Cardiac septum (tissue), 1 donor: ENCODE measurements around the gene TFAM. TPM values are rescaled to one million over a fixed set of nuclear protein-coding genes. Genes with fewer than 3 reads are reported as not detected.

Experiments used
- DNase-seq: peaks from one replicate; pipeline ENCODE4 v3.0.0-alpha.2; 2020; ENCODE audit warnings: low spot score
- intact Hi-C: fragments of 100-400 bp; cut with DNase I; formaldehyde crosslinking; loops from one replicate; pipeline ENCODE4 v1.14.0; 2022
- total RNA-seq: library from RNA; stranded (reverse); fragmentation: NEBNext Ultra II Directional; extraction: Animal tissue kit (Norgen Biotek cat#: 25700); gene quantifications from one replicate; pipeline ENCODE4 v1.2.1, GENCODE V29; 2021
- donor health status: DM: no; HTN: no; CAD: no.

The TFAM gene
- total RNA-seq, 1 donor from 2014 or later = 29.4 TPM

DNA sequence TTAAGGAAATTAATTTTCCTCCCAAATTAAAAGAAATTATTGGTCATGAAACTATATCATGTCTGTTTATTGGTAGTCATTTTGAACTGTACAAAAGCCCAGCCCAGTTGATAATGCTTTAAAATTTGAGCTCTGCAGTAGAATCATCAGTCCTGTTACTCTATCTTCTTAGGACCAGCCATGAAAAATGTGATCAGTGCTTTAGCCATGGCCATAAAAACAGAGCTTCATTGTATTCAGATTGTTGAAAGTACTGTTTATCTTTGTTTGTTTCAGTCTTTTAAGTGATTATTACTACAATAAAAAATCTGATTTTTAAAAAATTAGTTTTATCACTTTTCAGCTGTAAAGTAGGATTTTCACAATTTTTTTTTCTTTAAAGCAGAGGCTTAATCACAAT lies 13.7 kb upstream of the TFAM start:
- no peak for DNase-seq
- intact Hi-C loops = no loop called here

DNA sequence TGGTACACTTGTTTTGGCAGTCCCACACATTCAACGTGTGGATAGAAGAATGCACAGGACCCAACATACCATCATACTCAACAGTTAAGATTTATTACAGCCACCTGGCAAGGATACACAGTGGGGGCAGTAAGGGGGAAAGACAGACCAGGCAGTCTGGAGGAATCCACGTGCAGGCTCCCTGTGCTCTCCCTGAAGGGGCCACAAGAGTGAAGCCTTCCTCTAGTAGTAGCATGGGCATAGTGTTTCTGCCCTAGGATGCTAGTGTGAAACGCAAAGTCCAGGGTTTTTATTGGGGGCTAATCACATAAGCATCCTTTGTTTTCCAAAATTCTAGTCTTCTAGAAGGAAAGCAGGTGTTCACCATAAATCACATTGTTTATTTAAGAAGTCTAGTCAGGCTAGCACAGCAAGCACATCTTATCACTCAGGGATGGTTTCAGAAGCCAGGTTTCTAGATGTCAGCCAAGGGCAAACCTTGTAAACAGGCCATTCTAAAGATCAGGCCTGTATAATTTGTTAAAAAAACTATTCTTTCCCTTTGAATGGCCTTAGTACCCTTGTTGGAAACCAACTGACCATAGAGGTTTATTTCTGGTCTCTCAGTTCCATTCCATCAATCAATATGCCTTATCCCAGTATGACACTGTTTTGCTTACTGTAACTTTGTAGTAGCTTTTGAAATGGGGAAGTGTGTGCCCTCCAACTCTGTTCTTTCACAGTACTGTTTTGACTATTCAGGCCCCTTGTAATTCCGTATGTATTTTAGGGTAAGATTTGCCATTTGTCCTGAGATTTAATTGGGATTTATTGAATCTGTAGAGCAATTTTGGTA lies 12.4 kb upstream of the TFAM start:
- intact Hi-C loops = no loop called here
- DNase-seq = no peak

GRCh38 chr10:58373442-58373827 lies 11.8 kb upstream of the TFAM start:
- DNase-seq = no peak
- intact Hi-C loops = no loop called here

DNA sequence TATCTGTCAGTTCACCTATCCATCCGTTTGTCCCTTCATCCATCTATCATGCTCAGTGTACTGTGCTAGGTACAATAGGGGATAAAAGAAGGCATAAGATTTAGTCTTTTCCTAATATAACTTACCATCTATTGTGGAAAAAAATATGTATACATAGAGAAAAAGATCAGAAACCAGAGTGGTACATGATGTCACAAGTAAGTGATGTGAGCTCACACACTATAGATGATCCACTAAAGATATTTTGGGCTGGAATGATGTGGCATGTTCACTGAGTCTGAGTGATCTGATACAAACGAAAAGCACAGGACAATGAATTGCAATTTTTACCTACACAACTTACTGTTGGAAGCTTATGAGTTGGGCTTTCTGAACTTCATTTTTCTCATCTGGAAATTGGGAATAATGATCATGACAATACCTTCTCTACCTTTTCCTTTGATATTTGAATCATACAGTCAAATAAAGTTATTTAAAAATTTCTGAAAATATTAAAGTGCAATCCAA lies 2.7 kb upstream of the TFAM start:
- intact Hi-C loops = loop anchor here (5.0 kb wide), 1 partner anchor 80 kb away; no protein-coding TSS in a partner anchor
- DNase-seq = no peak

DNA sequence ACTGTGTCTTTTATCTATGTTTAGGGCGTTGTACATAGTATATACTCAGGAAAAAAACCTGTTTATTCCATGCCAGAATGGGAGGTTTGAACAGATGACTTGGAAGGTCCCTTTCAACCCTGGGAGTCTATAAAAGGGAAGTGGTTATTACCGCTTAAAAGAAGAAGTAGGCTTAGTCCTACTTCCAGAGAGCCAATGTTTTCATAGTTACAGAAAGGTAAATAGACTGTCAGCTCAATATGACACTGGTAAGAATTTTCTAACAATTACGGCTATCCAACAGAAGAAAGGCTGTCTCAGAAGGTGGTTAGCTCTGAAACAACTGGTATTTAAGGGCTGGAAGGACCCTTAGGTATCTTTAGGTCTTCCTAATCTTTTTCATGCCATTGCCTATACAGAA lies 1.1 kb upstream of the TFAM start:
- no peak for DNase-seq
- intact Hi-C loops = loop anchor here (5.0 kb wide), 1 partner anchor 82 kb away; no protein-coding TSS in a partner anchor

DNA sequence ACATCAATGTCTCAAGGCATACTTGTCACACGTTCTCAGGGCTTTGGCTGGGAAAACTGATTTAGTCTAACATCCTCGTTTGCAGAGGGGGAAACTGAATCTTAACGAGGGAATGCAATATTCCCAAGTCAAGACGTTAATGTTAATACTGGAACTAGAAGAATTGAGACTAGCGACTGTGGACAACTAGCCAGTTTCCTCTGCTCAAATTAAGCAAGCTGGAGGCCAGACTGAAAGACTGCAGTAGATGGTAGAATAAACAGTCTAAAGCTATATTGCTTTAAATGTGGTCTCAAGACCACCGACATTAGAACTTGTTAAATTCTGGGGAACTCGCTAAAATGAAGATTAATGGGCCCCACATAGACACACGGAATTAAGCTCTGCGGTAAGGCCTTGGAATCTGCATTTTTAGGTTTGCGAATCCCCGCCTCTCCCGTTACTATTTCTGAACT lies 639 bp upstream of the TFAM start:
- intact Hi-C loops = loop anchor here (5.0 kb wide), 1 partner anchor 82 kb away; no protein-coding TSS in a partner anchor

GRCh38 chr10:58385784-58386112 lies 538 bp downstream of the TFAM start:
- intact Hi-C loops = loop anchor here (1.0 kb wide), 1 partner anchor 50 kb away; the partner anchor contains the start of gene UBE2D1
- no peak for DNase-seq

More for the DNA sequence above, 639 bp upstream of the TFAM start:
- DNase-seq = no peak

DNA sequence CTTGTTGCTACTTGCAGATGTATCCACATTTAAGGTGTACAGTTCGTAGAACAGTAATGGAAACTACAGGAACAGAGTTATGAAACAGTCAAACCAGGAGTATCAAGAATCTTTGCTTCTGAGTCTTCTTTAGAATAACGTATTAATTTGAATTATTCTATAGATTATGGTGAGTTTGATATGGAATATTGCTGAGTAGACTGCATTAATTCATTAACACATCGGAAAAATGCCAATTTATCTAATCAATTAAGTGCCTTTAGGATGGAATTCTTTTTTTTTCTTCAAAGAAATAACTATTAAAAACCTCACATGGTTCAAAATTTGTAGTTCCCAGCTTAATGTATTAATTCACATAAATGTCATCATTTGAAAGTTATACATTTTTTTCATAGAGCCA lies 3.8 kb downstream of the TFAM start:
- DNase-seq = no peak
- intact Hi-C loops = no loop called here

- intact Hi-C loops = no loop called here
- DNase-seq = no peak
Observed at GRCh38 chr10:58393317-58393716, 8.1 kb downstream of the TFAM start.

DNA sequence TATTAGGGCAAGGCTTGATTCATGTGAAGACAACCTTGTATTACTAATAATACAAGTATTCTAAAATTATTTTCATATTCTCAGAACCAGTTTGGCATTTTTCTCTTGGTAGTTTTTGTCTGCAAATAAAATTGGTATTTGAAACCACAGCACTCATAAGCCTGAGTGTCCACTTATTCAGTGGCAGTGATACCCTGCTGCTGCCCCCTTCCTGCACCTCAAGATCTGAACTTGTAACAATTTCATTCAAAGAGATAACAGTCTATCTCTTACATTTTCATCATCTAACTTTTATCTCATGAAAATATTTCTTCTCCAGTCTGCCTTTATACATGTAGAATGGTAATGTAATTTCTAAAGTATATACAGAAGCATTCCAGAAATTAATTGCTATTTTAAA lies 9.3 kb downstream of the TFAM start:
- intact Hi-C loops = no loop called here
- no peak for DNase-seq

GRCh38 chr10:58396057-58396456 lies 10.8 kb downstream of the TFAM start:
- intact Hi-C loops = no loop called here
- DNase-seq = no peak

- no peak for DNase-seq
- intact Hi-C loops = no loop called here
Observed at GRCh38 chr10:58397830-58398229, 12.6 kb downstream of the TFAM start.

DNA sequence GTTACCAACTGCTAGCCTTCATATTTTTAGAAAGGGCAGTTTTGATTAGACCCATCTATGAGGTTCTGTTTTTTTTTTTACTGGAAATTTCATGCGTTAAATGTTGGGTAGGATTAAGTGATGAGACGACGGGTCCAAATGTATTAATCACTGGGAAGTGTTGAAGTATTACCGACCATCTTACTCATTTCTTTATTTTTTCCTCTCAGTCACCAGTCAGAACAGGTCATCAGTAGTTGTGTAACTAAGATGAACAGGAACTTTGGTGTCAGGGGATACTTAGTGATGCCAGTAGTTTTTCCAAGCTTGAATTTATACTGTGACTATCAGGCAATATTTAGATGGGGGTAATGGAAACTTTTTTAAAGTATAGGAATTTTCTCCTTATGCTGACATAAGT lies 14.2 kb downstream of the TFAM start:
- DNase-seq = no peak
- intact Hi-C loops = no loop called here

GRCh38 chr10:58400609-58401008 lies 15.4 kb downstream of the TFAM start:
- intact Hi-C loops = no loop called here

GRCh38 chr10:58404001-58404400 lies 18.8 kb downstream of the TFAM start:
- intact Hi-C loops = no loop called here
- DNase-seq = no peak

More at GRCh38 chr10:58400609-58401008, 15.4 kb downstream of the TFAM start:
- DNase-seq = no peak

DNA sequence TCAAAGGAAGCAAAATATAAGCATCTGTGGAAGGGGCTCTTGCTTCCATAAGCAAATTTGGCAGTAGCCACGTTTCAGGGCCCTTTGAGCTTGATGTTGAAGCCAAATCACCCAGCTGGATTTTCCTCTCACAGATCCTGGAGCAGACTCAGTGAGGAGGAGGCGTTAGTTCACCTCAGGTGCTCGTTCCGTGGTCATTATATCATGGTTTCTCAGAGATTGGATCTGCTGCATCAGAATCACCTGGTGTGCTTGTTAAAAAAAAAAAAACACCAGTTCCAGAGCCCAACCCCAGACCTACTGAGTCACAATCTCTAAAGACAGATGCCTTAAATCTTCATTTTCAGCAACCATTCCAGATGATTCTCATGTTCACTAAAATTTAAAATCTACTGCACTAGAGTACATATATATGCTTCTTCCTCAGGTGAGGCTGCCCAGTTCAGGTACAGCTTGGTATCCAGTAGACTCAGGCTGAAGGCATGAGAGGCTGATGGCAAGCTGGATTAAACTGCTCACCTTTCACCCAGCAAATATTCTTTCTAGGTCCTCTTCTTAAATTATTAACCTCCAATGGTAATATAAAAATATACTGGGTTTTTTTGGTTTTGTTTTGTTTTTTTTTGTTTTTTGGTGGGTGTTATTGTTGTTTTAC lies 24.9 kb downstream of the TFAM start:
- intact Hi-C loops = loop anchor here (10.0 kb wide), 1 partner anchor 545 kb away; no protein-coding TSS in a partner anchor
- DNase-seq = no peak

DNA sequence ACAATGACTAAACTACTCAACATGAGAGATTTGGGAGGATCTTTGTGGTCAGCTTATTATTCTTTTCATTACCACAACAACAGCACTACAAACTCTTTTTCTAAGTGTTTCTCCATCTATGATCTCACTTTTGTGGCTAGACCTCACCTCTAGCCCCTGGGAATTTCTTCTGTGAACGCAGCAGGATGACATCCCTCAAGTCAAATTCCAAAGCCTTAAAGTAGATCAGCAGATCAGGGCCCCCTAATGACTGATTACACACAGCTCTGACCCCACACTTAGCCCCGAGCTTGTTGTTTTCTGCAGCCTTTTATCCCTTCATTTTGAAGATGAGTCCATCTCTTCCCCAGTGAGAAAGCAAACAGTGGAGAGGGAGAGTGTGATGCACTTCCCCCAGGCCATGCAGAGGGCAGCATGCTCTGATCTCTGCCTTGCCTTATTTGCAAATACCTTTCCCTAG lies 27.3 kb downstream of the TFAM start:
- no peak for DNase-seq
- intact Hi-C loops = loop anchor here (10.0 kb wide), 1 partner anchor 542 kb away; no protein-coding TSS in a partner anchor

- intact Hi-C loops = loop anchor here (10.0 kb wide), 1 partner anchor 540 kb away; no protein-coding TSS in a partner anchor
- no peak for DNase-seq
Observed at GRCh38 chr10:58414270-58415041, 29.2 kb downstream of the TFAM start.

- intact Hi-C loops = loop anchor here (10.0 kb wide), 1 partner anchor 539 kb away; no protein-coding TSS in a partner anchor
- DNase-seq = no peak
Observed at GRCh38 chr10:58415757-58416156, 30.5 kb downstream of the TFAM start.
